Neural crest cell (in vitro differentiated cells): ENCODE data around the gene PRKN. TPM values are rescaled to one million over a fixed set of nuclear protein-coding genes. Genes with fewer than 3 reads are reported as not detected.

Experiments
- DNase-seq: peaks from one replicate; pipeline ENCODE4 v3.0.0; 2021; ENCODE audit warnings: low read depth, mixed read lengths, low spot score
- H3K27ac Mint-ChIP-seq: one replicate; pipeline ENCODE4 v1.8.0; 2021; ENCODE audit warnings: mild to moderate bottlenecking, mixed read lengths; ENCODE audit not compliant: unreplicated experiment
- H3K27me3 Mint-ChIP-seq: 2 replicates; pipeline ENCODE4 v1.8.0; 2021; ENCODE audit warnings: low read depth, mild to moderate bottlenecking, mixed read lengths
- H3K36me3 Mint-ChIP-seq: 2 replicates; pipeline ENCODE4 v1.8.0; 2021; ENCODE audit warnings: low read depth, mild to moderate bottlenecking, mixed read lengths
- H3K4me1 Mint-ChIP-seq: 2 replicates; pipeline ENCODE4 v1.8.0; 2021; ENCODE audit warnings: mixed read lengths
- H3K4me3 Mint-ChIP-seq: one replicate; pipeline ENCODE4 v1.8.0; 2021; ENCODE audit warnings: mild to moderate bottlenecking, mixed read lengths
- H3K9me3 Mint-ChIP-seq: 2 replicates; pipeline ENCODE4 v1.8.0; 2021; ENCODE audit warnings: mixed read lengths
- total RNA-seq: library from RNA; stranded (reverse); gene quantifications from 2 replicates; pipeline ENCODE4 v1.2.1, GENCODE V29; 2021
- TF ChIP-seq, protein P1 (sequence below): fragments of 200-600 bp; sonication (generic); conservative IDR thresholded peaks from 2 replicates; pipeline ENCODE4 v1.5.0; 2021; ENCODE audit warnings: antibody characterized with exemption, mild to moderate bottlenecking

Gene PRKN
- total RNA-seq, 1 donor from 2014 or later: 3.2 TPM

DNA sequence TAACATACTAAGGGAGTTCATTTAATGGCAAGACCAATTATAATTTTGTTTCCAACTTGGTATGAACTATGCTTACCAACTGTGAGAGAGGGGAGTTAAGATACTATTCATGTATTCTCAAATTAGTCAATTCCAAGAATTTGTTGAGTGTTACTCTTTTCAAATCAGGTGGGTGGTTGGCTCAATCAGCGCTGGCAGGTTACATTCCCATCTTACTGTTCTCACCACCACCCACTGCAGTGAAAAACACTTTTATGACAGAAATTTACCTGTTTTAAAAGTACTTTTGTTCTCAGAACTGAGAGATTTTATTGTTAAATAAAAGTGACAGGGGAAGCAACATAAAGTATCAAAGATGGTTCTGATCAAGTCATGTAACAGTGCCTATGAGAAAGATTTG lies 642.0 kb downstream of the PRKN start:
- Mint-ChIP-seq H3K27me3 (no peaks in the 10 kb centered on the region), H3K4me1 (no peaks in the 10 kb centered on the region)
- TF ChIP-seq, protein P1, sequence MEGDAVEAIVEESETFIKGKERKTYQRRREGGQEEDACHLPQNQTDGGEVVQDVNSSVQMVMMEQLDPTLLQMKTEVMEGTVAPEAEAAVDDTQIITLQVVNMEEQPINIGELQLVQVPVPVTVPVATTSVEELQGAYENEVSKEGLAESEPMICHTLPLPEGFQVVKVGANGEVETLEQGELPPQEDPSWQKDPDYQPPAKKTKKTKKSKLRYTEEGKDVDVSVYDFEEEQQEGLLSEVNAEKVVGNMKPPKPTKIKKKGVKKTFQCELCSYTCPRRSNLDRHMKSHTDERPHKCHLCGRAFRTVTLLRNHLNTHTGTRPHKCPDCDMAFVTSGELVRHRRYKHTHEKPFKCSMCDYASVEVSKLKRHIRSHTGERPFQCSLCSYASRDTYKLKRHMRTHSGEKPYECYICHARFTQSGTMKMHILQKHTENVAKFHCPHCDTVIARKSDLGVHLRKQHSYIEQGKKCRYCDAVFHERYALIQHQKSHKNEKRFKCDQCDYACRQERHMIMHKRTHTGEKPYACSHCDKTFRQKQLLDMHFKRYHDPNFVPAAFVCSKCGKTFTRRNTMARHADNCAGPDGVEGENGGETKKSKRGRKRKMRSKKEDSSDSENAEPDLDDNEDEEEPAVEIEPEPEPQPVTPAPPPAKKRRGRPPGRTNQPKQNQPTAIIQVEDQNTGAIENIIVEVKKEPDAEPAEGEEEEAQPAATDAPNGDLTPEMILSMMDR: no peak

DNA sequence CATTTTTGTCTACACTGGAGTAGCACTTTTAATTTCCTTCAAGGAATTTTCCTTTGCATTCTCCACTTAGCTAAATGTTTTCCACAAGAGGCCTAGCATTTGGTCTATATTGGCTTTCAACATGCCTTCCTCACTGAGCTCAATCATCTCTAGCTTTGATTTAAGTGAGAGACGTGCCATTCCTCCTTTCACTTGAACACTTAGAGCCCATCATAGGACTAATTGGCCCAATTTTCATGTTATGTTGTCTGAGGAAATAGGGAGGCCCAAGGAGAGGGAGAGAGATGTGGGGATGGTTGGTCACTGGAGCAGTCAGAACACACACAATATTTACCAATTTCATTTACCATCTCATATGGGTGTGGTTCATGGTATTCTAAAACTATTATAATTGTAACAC lies 645.0 kb downstream of the PRKN start:
- H3K4me3 Mint-ChIP-seq: no peak overlapping the region
- H3K4me1 Mint-ChIP-seq: no peaks in the 10 kb centered on the region
- no peak overlapping the region for H3K27ac Mint-ChIP-seq
- no peak for DNase-seq
- no peaks in the 10 kb centered on the region for H3K36me3 Mint-ChIP-seq
- no peaks in the 10 kb centered on the region for H3K27me3 Mint-ChIP-seq
- H3K9me3 Mint-ChIP-seq: peaks cover 13% of the 10 kb centered on the region
- TF ChIP-seq, protein P1: no peak

More for the DNA sequence above, 642.0 kb downstream of the PRKN start:
- H3K36me3 Mint-ChIP-seq: no peaks in the 10 kb centered on the region
- no peak overlapping the region for H3K27ac Mint-ChIP-seq
- DNase-seq: no peak
- H3K4me3 Mint-ChIP-seq: no peak overlapping the region
- H3K9me3 Mint-ChIP-seq: peaks cover 11% of the 10 kb centered on the region

DNA sequence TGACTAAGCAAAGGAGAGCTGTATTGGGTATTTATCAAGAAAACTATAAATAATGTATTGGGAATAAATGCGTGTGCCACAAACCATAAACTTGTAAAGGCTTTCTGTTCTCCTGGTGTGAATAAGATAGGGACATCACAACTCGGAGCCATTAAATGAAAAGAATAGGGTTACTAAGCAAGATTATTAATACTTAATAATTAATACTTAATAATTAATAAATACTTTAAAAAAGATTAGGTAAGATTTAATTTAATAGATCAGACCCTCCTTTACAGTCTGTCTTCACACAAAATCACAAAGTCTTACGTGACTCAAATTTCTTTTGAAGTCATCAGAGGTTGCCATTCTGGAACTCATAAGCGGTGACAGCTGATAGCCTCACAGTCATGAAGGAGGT lies 648.9 kb downstream of the PRKN start:
- Mint-ChIP-seq H3K4me3 (no peak overlapping the region), H3K9me3 (peaks cover 13% of the 10 kb centered on the region), H3K27me3 (no peaks in the 10 kb centered on the region), H3K27ac (no peak overlapping the region), H3K36me3 (no peaks in the 10 kb centered on the region), H3K4me1 (peaks cover 4% of the 10 kb centered on the region)
- no peak for DNase-seq
- TF ChIP-seq, protein P1: no peak

DNA sequence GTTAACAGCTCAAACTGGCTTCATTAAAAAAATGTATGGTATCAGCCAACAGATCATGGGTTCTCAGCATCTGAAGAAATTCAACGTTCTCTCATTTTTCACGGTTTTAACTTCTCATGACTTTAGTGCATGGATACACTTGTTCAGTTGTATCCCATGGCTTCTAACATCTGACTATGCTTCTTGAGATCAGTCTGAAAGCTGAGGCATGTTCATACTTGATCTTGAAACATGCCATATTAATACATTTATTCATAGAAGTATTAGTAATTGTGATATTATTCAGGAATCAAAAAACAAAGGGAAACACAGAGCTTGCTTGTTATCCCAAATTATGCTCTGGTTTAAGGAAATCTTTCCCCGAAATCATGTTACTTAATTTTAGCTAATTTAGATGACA lies 649.4 kb downstream of the PRKN start:
- H3K4me1 Mint-ChIP-seq: peaks cover 4% of the 10 kb centered on the region
- H3K27ac Mint-ChIP-seq: no peak overlapping the region
- H3K36me3 Mint-ChIP-seq: no peaks in the 10 kb centered on the region

DNA sequence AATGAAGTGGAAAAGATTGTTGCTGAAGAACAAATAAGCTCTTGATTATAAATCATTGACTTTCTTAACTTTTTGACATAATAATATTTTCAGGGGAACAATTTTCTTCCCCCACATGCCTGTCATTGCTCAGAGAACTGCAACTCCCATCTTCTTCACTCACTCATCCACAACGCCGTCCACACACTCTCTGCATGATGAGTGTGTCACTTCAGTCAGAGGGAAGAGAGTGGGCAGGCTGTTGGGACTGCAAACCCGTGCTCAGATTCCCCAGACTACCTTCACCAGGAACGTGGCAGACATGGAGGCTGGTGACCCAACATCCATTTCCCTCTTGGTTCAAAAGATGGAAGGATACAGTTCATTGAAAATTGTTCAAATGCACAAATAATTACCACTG lies 650.8 kb downstream of the PRKN start:
- peaks cover 4% of the 10 kb centered on the region for H3K4me1 Mint-ChIP-seq
- no peak overlapping the region for H3K4me3 Mint-ChIP-seq
- no peaks in the 10 kb centered on the region for H3K27me3 Mint-ChIP-seq
- peaks cover 7% of the 10 kb centered on the region for H3K9me3 Mint-ChIP-seq
- DNase-seq: no peak
- H3K27ac Mint-ChIP-seq: no peak overlapping the region
- H3K36me3 Mint-ChIP-seq: no peaks in the 10 kb centered on the region
- TF ChIP-seq, protein P1: no peak

More for the DNA sequence above, 649.4 kb downstream of the PRKN start:
- peaks cover 11% of the 10 kb centered on the region for H3K9me3 Mint-ChIP-seq
- H3K27me3 Mint-ChIP-seq: no peaks in the 10 kb centered on the region
- no peak for DNase-seq
- TF ChIP-seq, protein P1: no peak
- no peak overlapping the region for H3K4me3 Mint-ChIP-seq
